GM19438 (cell line): ENCODE measurements around the gene RAB18.
"Not testable (repeated sequence)": the region's sequence is repeated elsewhere in the genome, so short reads cannot be mapped to it uniquely, and the experiment has no call there.

Experiments used
- ATAC-seq: cut with Tn5 transposase; IDR thresholded peaks from one replicate; pipeline ENCODE4 v1.9.1; 2021; ENCODE audit warnings: low read depth; ENCODE audit not compliant: unreplicated experiment

The RAB18 gene

DNA sequence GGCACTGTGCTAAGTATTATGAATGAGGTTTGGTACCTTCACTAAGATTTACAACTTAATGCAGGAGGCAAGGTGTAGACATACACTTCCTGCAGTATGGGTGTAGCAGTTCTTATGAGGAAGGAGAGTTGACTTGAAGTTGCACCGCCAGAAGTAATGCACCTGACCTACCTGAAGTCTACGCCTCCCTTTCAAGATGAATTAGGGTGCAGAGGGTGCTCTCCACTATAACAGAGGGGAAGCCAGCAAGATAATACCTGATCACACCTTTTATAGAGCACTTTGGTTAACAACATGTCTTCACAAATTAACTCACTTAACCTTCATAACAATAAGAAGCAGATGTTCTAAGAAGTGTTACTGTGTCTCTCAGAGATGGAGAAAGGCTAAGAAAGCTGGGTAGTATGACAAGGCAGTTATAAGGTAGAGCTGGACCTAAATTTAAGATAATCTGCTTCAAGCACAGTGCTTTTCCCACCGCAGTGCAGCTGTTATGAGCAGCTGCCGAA, 552 bp upstream of the RAB18 start:
- ATAC-seq = no peak

DNA sequence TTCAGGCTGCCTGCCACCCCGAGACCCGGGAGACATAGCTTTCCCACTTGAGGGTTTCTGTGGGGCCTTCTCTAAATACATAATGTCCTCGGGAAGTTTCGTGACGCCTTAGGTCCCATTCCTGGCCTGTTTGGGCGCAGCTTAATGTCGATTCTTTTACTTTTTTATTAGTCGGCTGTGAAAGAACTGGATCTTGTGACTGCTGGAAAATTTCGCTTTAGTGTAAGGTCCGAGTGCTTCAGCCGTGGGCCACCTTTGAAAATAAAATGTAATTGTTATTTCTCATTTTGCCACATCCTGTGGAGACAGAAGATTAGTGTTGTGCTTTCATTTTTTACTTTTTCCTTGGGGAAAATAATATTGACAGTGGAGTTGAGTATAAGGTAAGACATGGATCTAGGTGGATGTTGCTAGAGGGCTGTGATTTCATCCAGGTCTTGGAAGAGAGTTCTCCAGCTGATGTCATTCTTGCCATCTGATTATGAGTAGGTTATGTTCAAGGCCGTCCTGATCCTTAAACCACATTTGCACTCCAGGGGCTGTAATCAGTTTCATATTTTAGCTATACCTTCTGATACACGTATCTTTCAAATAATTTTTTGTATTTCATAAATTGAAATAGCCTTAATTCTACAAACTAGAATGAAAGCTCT, 830 bp downstream of the RAB18 start:
- no peak for ATAC-seq

DNA sequence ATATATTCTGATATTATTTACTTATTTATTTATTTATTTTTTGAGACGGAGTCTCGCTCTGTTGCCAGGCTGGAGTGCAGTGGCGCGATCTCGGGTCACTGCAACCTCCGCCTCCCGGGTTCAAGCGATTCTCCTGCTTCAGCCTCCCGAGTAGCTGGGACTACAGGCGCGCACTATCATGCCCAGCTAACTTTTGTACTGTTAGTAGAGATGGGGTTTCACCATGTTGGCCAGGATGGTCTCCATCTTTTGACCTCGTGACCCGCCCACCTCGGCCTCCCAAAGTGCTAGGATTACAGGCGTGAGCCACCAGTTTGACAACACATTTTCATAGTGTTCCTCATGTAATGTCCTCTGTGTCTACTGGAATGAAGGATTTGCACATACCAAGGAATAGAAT, 1.4 kb downstream of the RAB18 start:
- not testable (repeated sequence) for ATAC-seq

DNA sequence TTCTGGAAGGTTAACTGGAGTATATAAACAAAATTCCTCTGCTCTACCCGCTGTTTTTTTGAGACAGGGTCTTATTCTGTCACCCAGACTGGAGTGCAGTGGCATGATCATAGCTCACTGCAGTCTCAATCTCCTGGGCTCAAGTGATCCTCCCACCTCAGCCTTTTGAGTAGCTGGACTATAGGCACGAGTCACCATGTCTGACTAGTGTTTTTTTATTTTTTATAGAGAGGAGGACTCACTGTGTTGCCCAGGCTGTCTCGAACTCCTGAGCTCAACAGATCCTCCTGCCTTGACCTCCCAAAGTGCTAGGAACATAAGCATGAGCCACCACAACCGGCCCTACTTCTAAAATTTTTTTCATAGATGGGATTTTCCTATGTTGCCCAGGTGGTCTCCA, 2.2 kb downstream of the RAB18 start:
- no peak for ATAC-seq

DNA sequence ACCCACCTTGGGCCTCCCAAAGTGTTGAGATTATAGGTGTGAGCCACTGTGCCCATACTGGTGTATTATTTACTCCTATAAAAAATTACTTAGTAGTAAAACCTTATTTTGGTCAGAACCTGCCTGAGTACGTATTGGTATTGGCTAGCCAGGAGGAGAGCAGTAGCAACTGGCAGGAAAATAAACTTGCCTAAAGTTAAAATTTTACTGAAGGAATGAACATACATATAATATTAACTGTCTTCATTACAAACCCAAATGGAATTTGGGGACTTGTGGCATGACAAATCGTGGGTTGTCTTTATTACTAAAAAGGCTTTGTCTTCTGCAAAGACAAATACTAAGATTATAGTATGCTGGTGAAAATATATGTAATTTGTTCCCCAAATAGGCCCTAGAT, 8.4 kb downstream of the RAB18 start:
- ATAC-seq = no peak

DNA sequence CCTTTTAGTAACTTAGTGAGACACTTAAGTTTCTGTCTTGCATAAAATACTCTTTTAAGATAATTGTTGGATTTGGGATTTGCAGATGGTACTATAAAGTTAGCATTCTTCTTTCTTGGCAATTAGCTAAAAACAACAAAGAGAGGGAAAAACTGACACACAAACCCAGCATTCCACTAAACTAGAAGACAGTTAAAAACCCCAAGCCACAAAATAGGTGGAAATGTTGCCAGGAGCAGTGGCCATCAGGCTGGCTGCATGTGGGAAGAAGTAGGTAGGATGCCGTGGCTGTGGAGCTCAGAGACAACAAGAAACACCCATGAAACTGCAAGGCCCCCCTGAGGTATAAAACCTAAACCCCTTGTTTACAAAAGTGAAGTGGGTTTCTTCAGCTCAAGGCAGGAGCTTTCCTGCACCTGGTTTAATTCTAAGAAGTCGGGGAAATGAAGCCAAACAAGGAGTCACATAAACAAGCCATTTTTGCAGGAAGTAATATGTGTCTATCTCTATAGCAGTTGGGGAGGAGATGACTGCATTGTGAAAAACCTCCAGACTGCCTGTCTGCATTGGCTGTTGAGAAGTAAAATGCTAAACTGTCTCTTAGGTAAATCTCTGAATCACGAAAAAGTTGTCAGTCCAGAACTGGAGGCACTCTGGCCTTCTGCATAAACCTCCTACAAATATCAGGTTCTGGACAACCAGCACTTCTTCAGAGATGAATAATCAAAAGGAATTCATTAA, 9.5 kb downstream of the RAB18 start:
- no peak for ATAC-seq

DNA sequence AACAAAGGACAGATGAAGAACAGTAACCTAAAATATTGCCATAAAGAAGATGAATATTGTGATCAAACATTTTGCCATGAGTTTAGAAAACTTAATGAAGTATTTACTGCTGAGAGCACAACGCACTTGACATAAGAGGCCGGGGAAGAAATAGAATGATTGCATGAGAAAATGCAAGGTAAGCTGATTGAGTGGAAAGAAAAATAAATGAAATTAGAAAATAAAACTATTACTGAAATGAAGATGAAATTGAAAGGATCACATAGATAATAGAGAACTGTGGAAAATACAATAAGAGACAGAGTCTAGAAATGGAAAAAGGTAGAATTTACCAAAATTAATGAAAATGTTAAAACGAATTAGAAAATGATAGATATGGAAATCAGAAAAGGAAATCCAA, 10.1 kb downstream of the RAB18 start:
- ATAC-seq = no peak

DNA sequence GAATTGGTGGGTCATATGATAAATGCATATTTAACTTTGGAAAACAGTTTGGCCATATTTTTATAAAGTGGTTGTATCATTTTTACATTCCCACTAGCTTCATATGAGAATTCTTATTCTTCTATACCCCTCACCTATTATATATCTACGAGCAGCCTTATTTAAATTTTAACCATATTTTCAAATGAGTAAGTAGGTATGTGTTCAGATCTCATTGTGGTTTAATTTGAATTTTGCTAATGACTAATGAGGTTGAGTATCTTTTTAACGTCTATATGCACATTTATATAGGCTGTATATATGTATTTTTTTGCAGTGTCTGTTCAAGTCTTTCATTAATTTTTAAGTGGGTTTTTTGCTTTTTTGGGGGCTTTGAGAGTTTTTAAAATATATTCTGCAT, 14.2 kb downstream of the RAB18 start:
- ATAC-seq = no peak

DNA sequence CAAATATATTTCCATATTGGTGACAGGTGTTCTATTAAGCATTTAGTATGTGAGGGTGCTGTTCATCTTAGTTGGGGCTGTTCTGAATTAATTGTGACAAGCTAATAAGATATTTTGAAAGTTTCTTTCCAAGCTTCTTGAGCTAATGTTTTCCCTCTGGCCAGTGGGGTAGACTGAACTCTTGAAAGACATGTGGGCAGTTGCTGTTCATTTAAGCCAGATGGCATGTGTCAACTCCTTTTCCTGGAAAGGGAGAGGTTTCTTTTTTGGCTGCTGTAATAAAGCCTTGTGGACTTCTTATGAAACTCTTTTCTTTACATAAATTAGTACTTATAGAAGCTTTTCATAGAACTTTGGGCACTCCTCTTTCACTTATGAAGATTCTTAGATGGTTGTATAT, 21.7 kb downstream of the RAB18 start:
- ATAC-seq = no peak

DNA sequence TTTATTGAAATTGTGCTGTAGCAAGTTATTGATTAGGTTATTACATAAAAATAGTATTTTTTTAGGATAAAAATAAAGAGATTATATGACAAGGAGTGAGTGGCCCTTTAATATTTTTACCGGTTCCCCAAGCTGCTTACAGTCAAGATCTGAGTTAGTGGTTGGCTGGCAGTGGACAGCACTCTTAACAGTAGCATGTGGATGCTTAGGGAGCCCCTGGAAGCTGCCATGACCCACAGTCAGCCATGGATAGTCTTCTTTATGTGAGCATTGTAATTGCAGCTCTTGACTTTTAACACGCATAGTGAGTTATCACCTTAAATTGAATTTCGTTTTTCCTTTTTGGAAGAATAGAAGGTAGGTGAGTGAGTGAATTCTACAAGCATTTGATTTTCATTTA, 22.1 kb downstream of the RAB18 start:
- no peak for ATAC-seq

DNA sequence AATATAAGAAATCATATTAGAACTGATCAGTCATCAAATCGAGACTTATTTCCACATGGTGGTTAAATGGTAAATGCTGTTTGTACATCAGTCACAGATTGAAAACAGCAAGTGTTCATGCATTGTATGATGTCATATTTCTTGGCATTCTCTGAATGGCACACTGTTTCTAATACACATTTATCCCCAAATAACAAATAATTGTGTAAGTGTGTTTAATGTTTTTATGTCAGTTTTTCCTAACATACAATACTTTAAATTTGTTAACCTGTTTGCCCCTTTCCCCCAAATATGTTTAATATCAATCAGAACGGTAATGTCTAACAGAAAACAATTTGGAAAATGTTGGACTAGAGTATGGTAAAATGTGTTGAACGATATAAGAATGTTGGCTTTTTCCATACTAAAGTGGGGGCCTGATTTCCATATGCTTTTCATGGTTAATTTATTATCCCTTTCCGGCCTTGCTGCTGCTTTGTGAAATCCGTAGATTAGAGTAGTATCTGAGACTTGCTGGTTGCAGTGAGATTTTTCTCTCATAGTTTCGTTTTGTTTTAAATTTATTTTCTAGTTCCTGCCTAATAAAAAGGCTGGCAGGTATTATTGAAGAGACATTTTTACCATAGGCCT, 23.7 kb downstream of the RAB18 start:
- ATAC-seq = no peak

DNA sequence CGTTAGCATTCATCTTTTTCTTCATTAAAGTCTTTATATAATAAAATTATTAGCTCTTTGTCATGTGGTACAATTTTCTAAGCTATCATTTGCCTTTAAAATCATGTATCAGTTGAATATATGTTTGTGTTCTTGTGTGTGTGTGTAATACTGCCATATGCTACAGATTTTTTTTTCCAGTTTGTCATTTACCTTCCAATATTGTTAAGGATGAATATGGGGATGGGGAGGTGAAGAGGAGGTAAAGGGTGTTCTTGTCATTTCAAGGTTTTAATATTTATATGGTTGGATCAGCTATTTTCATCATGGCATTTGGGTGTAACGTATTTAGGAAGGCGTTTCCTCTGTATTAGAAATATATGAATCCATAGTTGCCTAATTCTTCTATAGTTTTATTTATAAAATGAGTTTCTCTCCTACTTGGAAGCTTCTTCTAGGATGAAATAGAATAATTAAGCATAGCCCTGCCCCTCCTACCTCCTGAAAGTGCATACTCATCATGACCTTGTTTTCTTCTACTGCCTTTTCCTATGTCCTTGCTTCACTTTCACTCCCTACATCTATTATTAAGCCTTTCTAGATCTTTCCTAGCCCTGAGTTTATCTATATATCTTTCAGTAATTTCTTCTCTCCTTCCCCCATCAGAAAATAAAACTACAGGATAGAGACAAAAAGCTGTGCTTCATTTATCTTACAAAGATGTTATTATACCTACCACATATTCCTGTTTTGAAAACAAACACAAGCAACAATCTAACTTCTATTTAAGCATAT, 25.1 kb downstream of the RAB18 start:
- ATAC-seq = no peak

DNA sequence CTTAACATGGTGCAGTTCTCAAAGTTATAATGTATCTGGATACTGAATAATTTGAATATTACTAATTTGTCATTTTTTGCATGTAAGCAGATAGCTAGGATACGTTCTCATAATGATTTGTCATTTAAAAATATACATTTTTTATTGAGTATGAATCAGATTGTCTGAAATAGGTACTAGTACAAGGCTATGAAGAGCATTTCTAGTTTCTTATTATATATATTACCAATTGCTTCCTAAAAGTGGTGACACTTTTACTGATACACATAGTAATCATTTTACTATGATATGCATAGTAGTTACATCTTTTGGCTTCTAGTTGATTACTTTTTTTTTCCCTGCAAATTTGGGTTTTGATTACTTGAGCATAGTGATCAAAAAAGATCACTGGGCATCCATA, 26.4 kb downstream of the RAB18 start:
- ATAC-seq = no peak

DNA sequence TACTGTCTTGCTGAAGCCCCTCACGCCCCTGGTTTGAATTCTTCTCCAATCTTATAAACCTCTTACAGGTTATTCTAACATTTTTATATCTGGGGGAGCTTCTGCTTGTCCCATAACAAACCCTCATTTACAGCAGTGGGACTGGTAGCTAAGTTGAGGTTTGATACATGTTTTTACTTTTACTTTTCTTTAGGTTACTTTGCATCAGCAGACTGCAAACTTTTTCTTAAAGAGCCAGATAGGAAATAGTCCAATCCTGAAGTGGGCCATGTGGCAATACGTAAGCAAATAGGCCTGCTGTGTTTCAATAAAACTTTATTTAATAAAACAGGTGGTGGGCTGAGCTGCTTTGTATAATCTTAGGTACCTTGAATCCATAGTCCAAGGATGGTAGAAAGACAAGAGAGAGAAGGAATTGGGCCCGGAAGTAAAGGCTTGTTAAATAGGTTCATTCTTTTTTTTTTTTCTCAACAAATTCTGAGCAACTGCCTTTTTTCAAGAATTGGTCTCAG, 27.3 kb downstream of the RAB18 start:
- no peak for ATAC-seq

DNA sequence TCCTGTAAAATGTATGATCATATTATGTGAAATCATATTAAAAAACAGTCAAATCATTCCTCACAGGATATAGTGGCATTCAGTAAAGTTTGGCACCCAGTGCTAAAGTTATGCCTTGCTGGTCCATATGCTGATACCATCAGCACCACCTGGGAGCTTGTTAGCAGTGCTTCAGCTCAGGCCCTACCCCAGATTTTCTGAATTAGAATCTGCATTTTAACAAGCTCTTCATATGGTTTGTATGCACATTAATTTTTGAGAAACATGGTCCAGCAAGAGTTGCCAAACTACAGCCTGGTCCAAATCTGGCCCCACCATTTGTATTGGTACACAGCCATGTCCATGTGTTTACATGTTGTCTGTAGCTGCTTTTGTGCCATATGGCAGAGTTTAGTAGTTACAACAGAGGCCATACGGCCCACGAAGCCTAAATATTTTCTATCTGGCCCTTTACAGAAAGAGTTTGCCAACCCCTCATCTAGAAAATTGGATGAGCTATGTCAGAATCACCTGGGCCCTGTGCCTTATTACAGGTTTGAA, 30.1 kb downstream of the RAB18 start:
- no peak for ATAC-seq

DNA sequence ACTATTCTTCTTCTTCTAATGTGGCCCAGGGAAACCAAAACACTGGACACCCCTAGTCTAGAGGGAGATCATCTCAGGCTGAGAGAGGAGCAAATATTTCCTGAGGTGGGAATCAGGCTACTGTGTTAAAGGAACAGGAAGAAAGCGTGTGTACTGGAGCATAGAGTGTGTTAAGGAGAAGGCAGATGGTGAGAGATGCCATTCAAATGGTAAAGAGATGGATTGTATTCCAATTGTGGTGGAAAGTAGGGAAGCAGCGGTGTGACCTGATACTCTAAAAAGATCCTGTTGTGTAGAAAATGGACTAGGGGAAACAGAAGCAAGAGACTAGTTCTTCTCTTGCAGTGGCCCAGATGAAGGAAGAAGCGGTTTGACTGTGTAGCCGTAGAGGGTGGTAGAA, 31.2 kb downstream of the RAB18 start:
- ATAC-seq = no peak

DNA sequence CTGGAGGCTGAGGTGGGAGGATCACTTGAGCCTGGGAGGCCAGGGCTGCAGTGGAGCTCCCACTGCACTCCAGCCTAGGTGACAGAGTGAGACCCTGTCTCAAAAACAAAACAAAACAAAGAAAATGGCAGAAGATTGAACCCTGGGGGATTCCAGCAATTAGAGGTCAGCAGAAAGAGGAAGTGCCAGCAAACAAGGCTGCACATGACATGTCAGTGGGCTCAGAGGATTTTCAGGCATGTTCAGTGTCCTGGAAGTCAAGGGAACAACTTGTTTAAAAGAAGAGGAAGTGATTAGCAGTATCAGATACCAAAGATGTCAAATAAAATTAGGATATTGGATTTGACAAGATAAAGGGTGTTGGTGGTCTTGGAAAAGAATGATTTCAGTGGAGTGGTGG, 32.3 kb downstream of the RAB18 start:
- ATAC-seq = no peak

DNA sequence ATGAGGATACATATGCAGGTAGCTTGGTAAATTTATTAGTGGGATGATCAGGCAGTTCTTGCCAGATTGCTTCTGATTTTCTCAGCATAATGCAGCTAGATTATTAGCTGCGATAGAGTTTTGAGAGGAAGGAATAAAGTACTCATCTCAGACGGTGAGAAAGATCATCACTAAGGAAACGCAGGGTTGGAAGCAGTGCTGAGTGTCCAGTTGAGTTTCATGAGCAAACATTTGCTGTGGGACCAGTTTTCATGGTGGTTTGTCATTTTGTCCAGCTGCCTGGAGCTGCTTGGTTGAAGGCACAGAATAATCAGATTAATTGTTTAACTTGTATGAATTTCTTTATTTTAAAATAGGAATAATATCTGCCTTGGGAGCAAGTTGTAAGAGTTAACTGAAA, 33.1 kb downstream of the RAB18 start:
- ATAC-seq = no peak

DNA sequence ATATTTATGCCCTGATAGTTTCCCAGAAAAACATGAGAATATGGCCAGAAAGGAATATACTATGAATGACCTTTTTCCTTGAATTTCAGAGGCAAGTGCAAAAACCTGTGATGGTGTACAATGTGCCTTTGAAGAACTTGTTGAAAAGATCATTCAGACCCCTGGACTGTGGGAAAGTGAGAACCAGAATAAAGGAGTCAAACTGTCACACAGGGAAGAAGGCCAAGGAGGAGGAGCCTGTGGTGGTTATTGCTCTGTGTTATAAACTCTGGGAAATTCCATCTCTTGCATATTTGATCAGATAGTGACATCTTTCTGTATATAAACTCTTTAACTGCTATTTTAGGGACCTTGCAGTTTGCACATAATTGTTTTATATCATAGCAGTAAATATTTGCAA, 33.7 kb downstream of the RAB18 start:
- no peak for ATAC-seq

DNA sequence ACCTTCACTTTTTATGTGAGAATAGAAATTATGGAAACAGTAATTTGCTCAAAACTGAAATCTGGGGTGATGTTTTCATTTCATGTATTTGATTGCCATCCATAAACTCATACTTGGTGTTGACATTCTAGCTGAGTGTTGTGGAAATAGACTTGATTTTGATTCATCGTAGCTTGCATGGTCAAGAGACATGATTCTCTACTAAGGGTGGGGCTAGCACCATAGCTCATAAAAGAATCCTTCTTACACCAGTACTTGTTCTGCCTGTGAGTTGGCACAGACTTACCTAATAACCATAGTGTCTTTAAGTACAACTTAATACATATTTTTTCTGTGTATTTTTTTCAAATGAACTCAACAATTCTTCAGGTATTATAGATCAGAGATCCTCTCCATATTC, 36.6 kb downstream of the RAB18 start:
- ATAC-seq = no peak
